Uterus (tissue), 2 donors: ENCODE data around the gene TXLNA.

Experiments used
- CTCF ChIP-seq, 4 experiments: fragments of 200-600 bp in 2 of 4; fragments of 450-650 bp in 2 of 4; sonication (generic) in 2 of 4; IDR thresholded peaks; one replicate each; pipeline ENCODE4 v1.5.1; 2016 to 2019; ENCODE audit warnings: antibody characterized with exemption in 4 of 4, mild to moderate bottlenecking in 2 of 4, moderate library complexity in 1 of 4
- POLR2A ChIP-seq, 2 donors: fragments of 450-650 bp; IDR thresholded peaks; one replicate each; pipeline ENCODE4 v1.6.1; 2016; ENCODE audit warnings: antibody characterized with exemption in 2 of 2, mild to moderate bottlenecking in 1 of 2, moderate library complexity in 1 of 2

- no peak for TF ChIP-seq POLR2A (IDR thresholded peaks at IDR 0.05)
- TF ChIP-seq CTCF (IDR thresholded peaks at IDR 0.05) = no peak
Measured at GRCh38 chr1:32192220-32192948, 12.9 kb downstream of the TXLNA start.
